AG09309 (cell line): Measurements from ENCODE around the gene EPHX1.
"Not testable (repeated sequence)": the region's sequence is repeated elsewhere in the genome, so short reads cannot be mapped to it uniquely, and the experiment has no call there.

Source experiments
- DNase-seq: peaks from one replicate; pipeline ENCODE4 v3.0.0-alpha.2; 2010; ENCODE audit warnings: low read depth
- H3K4me3 ChIP-seq: 2 replicates; pipeline ENCODE4 v1.5.1; 2011; ENCODE audit warnings: mild to moderate bottlenecking, low read depth, low read length, moderate library complexity; ENCODE audit not compliant: control insufficient read depth
- TF ChIP-seq, protein P1 (sequence below): IDR thresholded peaks from 2 replicates; pipeline ENCODE4 v1.5.1; 2011; ENCODE audit warnings: mild to moderate bottlenecking, low read depth, low read length, inconsistent platforms; ENCODE audit not compliant: insufficient read depth, control insufficient read depth; ENCODE audit errors: missing control alignments

The EPHX1 gene

GRCh38 chr1:225825607-225826007 lies 15.7 kb downstream of the EPHX1 start:
- TF ChIP-seq, protein P1, sequence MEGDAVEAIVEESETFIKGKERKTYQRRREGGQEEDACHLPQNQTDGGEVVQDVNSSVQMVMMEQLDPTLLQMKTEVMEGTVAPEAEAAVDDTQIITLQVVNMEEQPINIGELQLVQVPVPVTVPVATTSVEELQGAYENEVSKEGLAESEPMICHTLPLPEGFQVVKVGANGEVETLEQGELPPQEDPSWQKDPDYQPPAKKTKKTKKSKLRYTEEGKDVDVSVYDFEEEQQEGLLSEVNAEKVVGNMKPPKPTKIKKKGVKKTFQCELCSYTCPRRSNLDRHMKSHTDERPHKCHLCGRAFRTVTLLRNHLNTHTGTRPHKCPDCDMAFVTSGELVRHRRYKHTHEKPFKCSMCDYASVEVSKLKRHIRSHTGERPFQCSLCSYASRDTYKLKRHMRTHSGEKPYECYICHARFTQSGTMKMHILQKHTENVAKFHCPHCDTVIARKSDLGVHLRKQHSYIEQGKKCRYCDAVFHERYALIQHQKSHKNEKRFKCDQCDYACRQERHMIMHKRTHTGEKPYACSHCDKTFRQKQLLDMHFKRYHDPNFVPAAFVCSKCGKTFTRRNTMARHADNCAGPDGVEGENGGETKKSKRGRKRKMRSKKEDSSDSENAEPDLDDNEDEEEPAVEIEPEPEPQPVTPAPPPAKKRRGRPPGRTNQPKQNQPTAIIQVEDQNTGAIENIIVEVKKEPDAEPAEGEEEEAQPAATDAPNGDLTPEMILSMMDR: no peak
- no peak overlapping the region for H3K4me3 ChIP-seq
- no peak for DNase-seq

DNA sequence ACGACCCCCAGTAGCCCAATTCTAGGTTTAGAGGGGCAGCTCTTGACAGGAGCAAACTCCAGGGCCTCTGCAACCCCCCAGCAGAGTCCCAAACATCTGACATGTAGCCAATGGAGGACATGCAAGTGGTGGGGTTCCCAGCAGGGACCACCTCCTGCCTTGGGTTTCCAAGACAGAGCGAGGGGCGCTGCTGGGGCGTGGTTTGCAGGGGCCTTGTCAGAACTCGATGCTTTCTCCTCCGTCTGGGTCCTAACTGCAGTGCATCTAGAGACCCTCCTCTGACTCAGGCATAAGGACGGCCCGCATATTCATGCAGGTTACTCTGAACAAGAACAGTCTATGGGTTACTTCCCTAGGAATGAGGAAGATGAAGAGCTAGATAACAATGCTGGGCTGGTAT lies 17.2 kb downstream of the EPHX1 start:
- no peak overlapping the region for H3K4me3 ChIP-seq
- TF ChIP-seq, protein P1: no peak
- no peak for DNase-seq

DNA sequence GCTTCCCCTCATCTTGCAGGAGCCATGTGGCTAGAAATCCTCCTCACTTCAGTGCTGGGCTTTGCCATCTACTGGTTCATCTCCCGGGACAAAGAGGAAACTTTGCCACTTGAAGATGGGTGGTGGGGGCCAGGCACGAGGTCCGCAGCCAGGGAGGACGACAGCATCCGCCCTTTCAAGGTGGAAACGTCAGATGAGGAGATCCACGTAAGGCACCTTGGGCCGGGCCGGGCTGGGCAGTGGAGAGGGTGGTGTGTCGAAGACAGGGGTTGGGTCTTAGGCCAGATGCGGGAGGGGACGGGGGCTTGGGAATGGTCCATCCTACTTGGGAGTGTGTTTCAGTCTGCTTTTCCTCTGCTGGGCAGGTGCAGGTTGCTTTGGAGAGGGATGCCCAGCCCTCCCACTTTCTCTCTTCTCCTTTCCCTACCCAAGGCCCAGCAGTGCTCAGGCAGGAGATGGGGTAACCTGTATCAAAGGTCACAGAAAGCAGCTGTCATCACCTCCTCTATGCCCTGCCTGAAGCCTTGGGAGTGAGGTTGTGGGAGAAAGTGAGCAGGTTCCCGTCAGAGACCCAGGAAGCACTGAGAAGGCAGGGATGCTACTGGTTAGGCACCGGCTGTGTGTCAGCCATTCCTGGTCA lies 18.9 kb downstream of the EPHX1 start:
- TF ChIP-seq, protein P1: no peak
- DNase-seq: no peak
- H3K4me3 ChIP-seq: no peak overlapping the region

- DNase-seq: no peak
- TF ChIP-seq, protein P1: no peak
- no peak overlapping the region for H3K4me3 ChIP-seq
Observed at GRCh38 chr1:225830841-225831240, 20.9 kb downstream of the EPHX1 start.

DNA sequence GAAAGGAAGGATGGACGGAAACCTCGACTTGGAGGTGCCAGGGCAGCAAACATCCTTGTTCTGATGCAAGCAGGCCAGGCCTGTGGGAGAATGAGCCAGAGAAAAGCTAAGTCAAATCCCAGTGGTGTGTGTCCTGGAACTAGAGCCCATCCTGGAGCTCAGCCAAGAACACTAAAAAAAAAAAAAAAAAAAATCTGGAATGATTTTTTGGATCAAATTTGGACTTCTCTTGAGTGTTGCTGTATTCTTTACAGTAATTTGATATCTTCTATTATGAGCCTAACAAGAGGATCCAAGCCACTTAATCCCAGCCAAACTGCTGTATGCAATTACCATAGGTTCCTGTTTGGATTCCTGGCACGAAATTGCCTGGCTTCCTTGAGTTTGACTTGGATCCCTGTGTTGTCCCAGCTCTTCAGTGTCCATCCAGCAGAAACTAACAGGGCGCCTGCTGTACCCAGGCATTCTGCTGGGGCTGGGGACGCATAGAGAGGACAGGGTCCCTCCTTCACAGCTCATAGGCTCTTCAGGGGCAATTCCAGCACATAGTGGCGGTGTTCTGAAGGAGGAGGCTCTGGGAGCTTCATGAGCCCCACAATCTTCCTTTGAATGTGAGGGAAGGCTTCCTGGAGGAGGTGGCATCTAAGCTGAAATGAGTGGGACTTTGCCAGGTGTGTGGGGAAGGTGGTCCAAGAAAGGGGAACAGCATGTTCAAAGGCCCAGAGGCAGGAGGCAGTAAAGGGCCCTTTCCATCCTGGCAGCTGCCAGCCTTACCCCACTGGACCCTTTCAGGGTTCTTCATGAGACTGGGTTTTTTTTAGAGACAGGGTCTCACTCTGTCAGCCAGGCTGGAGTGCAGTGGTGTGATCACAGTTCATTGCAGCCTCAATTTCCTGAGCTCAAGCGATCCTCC lies 24.7 kb downstream of the EPHX1 start:
- TF ChIP-seq, protein P1: no peak

GRCh38 chr1:225835856-225836255 lies 25.9 kb downstream of the EPHX1 start:
- TF ChIP-seq, protein P1: no peak
- no peak for DNase-seq
- H3K4me3 ChIP-seq: no peak overlapping the region

More for the DNA sequence above, 24.7 kb downstream of the EPHX1 start:
- DNase-seq: peak; percentile 55
- no peak overlapping the region for H3K4me3 ChIP-seq

- not testable (repeated sequence) for DNase-seq, H3K4me3 ChIP-seq
Observed at GRCh38 chr1:225836296-225836695, 26.4 kb downstream of the EPHX1 start.
